Activated B cell treated with CpG ODN at 0.5 μM for 24 hours (primary cell): ENCODE data around the gene NPSR1. TPM values are rescaled to one million over a fixed set of nuclear protein-coding genes. Genes with fewer than 3 reads are reported as not detected.

Experiments used
- ATAC-seq: fragments of 200-7000 bp; cut with Tn5 transposase; one replicate; pipeline ENCODE4 v1.10.0; 2021; ENCODE audit warnings: low read depth, mild to moderate bottlenecking, moderate library complexity
- CTCF ChIA-PET: fragments of 350-600 bp; sonication (Branson Sonifier 250); formaldehyde crosslinking; loops from one replicate; lab custom pipeline; 2021; ENCODE audit warnings: antibody characterized with exemption; lab: Charles Lee
- POLR2A ChIA-PET: fragments of 350-600 bp; sonication (Branson Sonifier 250); formaldehyde crosslinking; loops from one replicate; lab custom pipeline; 2021; ENCODE audit warnings: antibody characterized with exemption; lab: Charles Lee
- DNase-seq: peaks from one replicate; pipeline ENCODE4 v3.0.0; 2022
- H3K27ac Mint-ChIP-seq: one replicate; pipeline ENCODE4 v1.8.0; 2020; ENCODE audit warnings: mixed read lengths
- H3K27me3 Mint-ChIP-seq: one replicate; pipeline ENCODE4 v1.8.0; 2021; ENCODE audit warnings: mixed read lengths
- H3K36me3 Mint-ChIP-seq: one replicate; pipeline ENCODE4 v1.8.0; 2021; ENCODE audit warnings: low read depth, mixed read lengths
- H3K4me1 Mint-ChIP-seq: one replicate; pipeline ENCODE4 v1.8.0; 2021; ENCODE audit warnings: mixed read lengths
- H3K4me3 Mint-ChIP-seq: one replicate; pipeline ENCODE4 v1.8.0; 2020; ENCODE audit warnings: mild to moderate bottlenecking, mixed read lengths
- H3K9me3 Mint-ChIP-seq: one replicate; pipeline ENCODE4 v1.8.0; 2020; ENCODE audit warnings: mixed read lengths
- CTCF ChIP-seq: fragments of 200-600 bp; IDR thresholded peaks from one replicate; pipeline ENCODE4 v1.8.0; 2022; ENCODE audit warnings: antibody characterized with exemption, mild to moderate bottlenecking
- intact Hi-C: fragments of 100-400 bp; cut with micrococcal nuclease; formaldehyde crosslinking; loops from one replicate; pipeline ENCODE4 v1.15.1; 2024
- total RNA-seq: library from RNA; stranded (reverse); gene quantifications from 2 replicates; pipeline ENCODE4 v1.2.3, GENCODE V29; 2022

The NPSR1 gene
- total RNA-seq, 1 donor from 2014 or later, result not detected

- intact Hi-C loops, result no loop called here
- POLR2A ChIA-PET, result no interaction called here
- no peak overlapping the region for H3K27ac Mint-ChIP-seq
These were observed 174.0 kb downstream of the NPSR1 start for GRCh38 chr7:34832020-34832419.

GRCh38 chr7:34835901-34836600 lies 178.0 kb downstream of the NPSR1 start:
- POLR2A ChIA-PET, result no interaction called here
- Mint-ChIP-seq H3K4me3 (no peak overlapping the region), H3K4me1 (no peaks in the 10 kb centered on the region), H3K27ac (no peak overlapping the region), H3K27me3 (no peaks in the 10 kb centered on the region), H3K36me3 (no peaks in the 10 kb centered on the region), H3K9me3 (no peaks in the 10 kb centered on the region)
- DNase-seq, result no peak
- TF ChIP-seq CTCF, result no peak
- CTCF ChIA-PET, result interaction anchor here (1.0 kb wide), 1 partner anchor 27 kb away, joined by 3 read pairs; no protein-coding TSS in a partner anchor
- ATAC-seq, result no peak
- intact Hi-C loops, result no loop called here

More at GRCh38 chr7:34832020-34832419, 174.0 kb downstream of the NPSR1 start:
- no peaks in the 10 kb centered on the region for H3K27me3 Mint-ChIP-seq
- no peak for ATAC-seq
- DNase-seq, result no peak
- no peak for TF ChIP-seq CTCF
- no peaks in the 10 kb centered on the region for H3K9me3 Mint-ChIP-seq
- CTCF ChIA-PET, result no interaction called here
- H3K36me3 Mint-ChIP-seq, result no peaks in the 10 kb centered on the region
- no peaks in the 10 kb centered on the region for H3K4me1 Mint-ChIP-seq
- H3K4me3 Mint-ChIP-seq, result no peak overlapping the region

GRCh38 chr7:34837316-34837715 lies 179.3 kb downstream of the NPSR1 start:
- Mint-ChIP-seq H3K4me3 (no peak overlapping the region), H3K27ac (no peak overlapping the region), H3K36me3 (no peaks in the 10 kb centered on the region), H3K27me3 (no peaks in the 10 kb centered on the region), H3K9me3 (no peaks in the 10 kb centered on the region), H3K4me1 (no peaks in the 10 kb centered on the region)
- CTCF ChIA-PET, result no interaction called here
- ATAC-seq (no peak), DNase-seq (no peak)
- intact Hi-C loops, result no loop called here
- TF ChIP-seq CTCF, result no peak
- POLR2A ChIA-PET, result no interaction called here

GRCh38 chr7:34837801-34838201 lies 179.8 kb downstream of the NPSR1 start:
- no peak for ATAC-seq
- CTCF ChIA-PET, result no interaction called here

GRCh38 chr7:34838329-34838728 lies 180.3 kb downstream of the NPSR1 start:
- ATAC-seq (no peak), DNase-seq (no peak)
- H3K4me1 Mint-ChIP-seq, result no peaks in the 10 kb centered on the region
- peaks cover 3% of the 10 kb centered on the region for H3K9me3 Mint-ChIP-seq
- no peak overlapping the region for H3K27ac Mint-ChIP-seq
- ChIA-PET POLR2A (no interaction called here), CTCF (no interaction called here)
- H3K36me3 Mint-ChIP-seq, result no peaks in the 10 kb centered on the region
- no peak for TF ChIP-seq CTCF
- no peaks in the 10 kb centered on the region for H3K27me3 Mint-ChIP-seq
- H3K4me3 Mint-ChIP-seq, result no peak overlapping the region
- intact Hi-C loops, result no loop called here

More at GRCh38 chr7:34837801-34838201, 179.8 kb downstream of the NPSR1 start:
- Mint-ChIP-seq H3K27ac (no peak overlapping the region), H3K9me3 (peaks cover 1% of the 10 kb centered on the region), H3K4me3 (no peak overlapping the region), H3K27me3 (no peaks in the 10 kb centered on the region), H3K4me1 (no peaks in the 10 kb centered on the region), H3K36me3 (no peaks in the 10 kb centered on the region)
- no peak for DNase-seq
- POLR2A ChIA-PET, result no interaction called here
- intact Hi-C loops, result no loop called here
- no peak for TF ChIP-seq CTCF
